Neuronal stem cell (in vitro differentiated cells): ENCODE results near the gene ISG15.

Experiments used
- DNase-seq: peaks from one replicate; pipeline ENCODE4 v3.0.0-alpha.2; 2013; ENCODE audit warnings: low spot score
- H2AFZ ChIP-seq: one replicate; pipeline ENCODE4 v1.6.1; 2013; ENCODE audit warnings: mild to moderate bottlenecking, low read length, inconsistent platforms
- H2AK5ac ChIP-seq: 2 replicates; pipeline ENCODE4 v1.6.1; 2013; ENCODE audit warnings: low read depth, mild to moderate bottlenecking, inconsistent platforms, low read length, moderate library complexity, mixed read lengths
- H2BK120ac ChIP-seq: 2 replicates; pipeline ENCODE4 v1.6.1; 2013; ENCODE audit warnings: low read depth, mild to moderate bottlenecking, inconsistent platforms, low read length, moderate library complexity, mixed read lengths
- H2BK12ac ChIP-seq: one replicate; pipeline ENCODE4 v1.6.1; 2013; ENCODE audit warnings: low read length, inconsistent platforms
- H2BK15ac ChIP-seq: 2 replicates; pipeline ENCODE4 v1.6.1; 2013; ENCODE audit warnings: mild to moderate bottlenecking, low read length, inconsistent platforms, mixed read lengths
- H2BK5ac ChIP-seq: one replicate; pipeline ENCODE4 v1.6.1; 2013; ENCODE audit warnings: inconsistent platforms, mild to moderate bottlenecking, low read length, moderate library complexity
- H3K14ac ChIP-seq: one replicate; pipeline ENCODE4 v1.6.1; 2013; ENCODE audit warnings: low read length, inconsistent platforms
- H3K18ac ChIP-seq: 2 replicates; pipeline ENCODE4 v1.6.1; 2013; ENCODE audit warnings: low read length, inconsistent platforms
- H3K23ac ChIP-seq: 2 replicates; pipeline ENCODE4 v1.6.1; 2013; ENCODE audit warnings: low read depth, mild to moderate bottlenecking, mixed read lengths, low read length, inconsistent platforms; ENCODE audit not compliant: poor library complexity
- H3K27ac ChIP-seq: replicated peaks from 3 replicates; pipeline ENCODE4 v1.5.1; 2013; ENCODE audit warnings: low read length, inconsistent platforms
- H3K27me3 ChIP-seq, 3 experiments: 2 replicates each; pipeline ENCODE4 v1.6.1; 2013; ENCODE audit warnings: low read length in 3 of 3, mild to moderate bottlenecking in 2 of 3, inconsistent platforms in 1 of 3, low read depth in 1 of 3, mixed read lengths in 1 of 3, moderate library complexity in 1 of 3; ENCODE audit not compliant: control insufficient read depth in 3 of 3, insufficient read depth in 3 of 3
- H3K36me3 ChIP-seq, 2 donors: replicated peaks in 1 of 2; 2 replicates each; pipeline ENCODE4 v1.6.1; 2013; ENCODE audit warnings: low read length in 2 of 2; ENCODE audit not compliant: control insufficient read depth in 2 of 2, insufficient read depth in 2 of 2
- H3K4ac ChIP-seq: 2 replicates; pipeline ENCODE4 v1.6.1; 2013; ENCODE audit warnings: inconsistent platforms, mild to moderate bottlenecking, low read length, moderate library complexity
- H3K4me1 ChIP-seq, 2 donors: 1 replicate in 1 of 2; 2 replicates in 1 of 2; pipeline ENCODE4 v1.6.1; 2013; ENCODE audit warnings: low read length in 2 of 2, low read depth in 1 of 2; ENCODE audit not compliant: control insufficient read depth in 2 of 2, insufficient read depth in 1 of 2
- H3K4me2 ChIP-seq: one replicate; pipeline ENCODE4 v1.6.1; 2013; ENCODE audit warnings: mild to moderate bottlenecking, low read length, inconsistent platforms; ENCODE audit not compliant: insufficient read depth, poor library complexity, severe bottlenecking
- H3K4me3 ChIP-seq, 2 donors: 2 replicates each; pipeline ENCODE4 v1.5.1; 2013; ENCODE audit warnings: low read length in 2 of 2, mild to moderate bottlenecking in 2 of 2, inconsistent platforms in 1 of 2, moderate library complexity in 1 of 2
- H3K79me1 ChIP-seq: one replicate; pipeline ENCODE4 v1.6.1; 2013; ENCODE audit warnings: low read depth, mild to moderate bottlenecking, inconsistent platforms, low read length, moderate library complexity
- H3K9ac ChIP-seq: one replicate; pipeline ENCODE4 v1.6.1; 2013; ENCODE audit warnings: mild to moderate bottlenecking, low read depth, low read length, inconsistent platforms; ENCODE audit not compliant: poor library complexity
- H3K9me3 ChIP-seq, 2 donors: replicated peaks in 1 of 2; 2 replicates each; pipeline versions ENCODE3 to v1.6.1; 2013; ENCODE audit warnings: low read length in 2 of 2, mild to moderate bottlenecking in 2 of 2, inconsistent platforms in 1 of 2, low read depth in 1 of 2, mixed read lengths in 1 of 2, moderate library complexity in 1 of 2; ENCODE audit not compliant: control insufficient read depth in 2 of 2, insufficient read depth in 1 of 2
- H4K8ac ChIP-seq: one replicate; pipeline ENCODE4 v1.6.1; 2013; ENCODE audit warnings: low read depth, mild to moderate bottlenecking, inconsistent platforms, low read length, moderate library complexity
- H4K91ac ChIP-seq: one replicate; pipeline ENCODE4 v1.6.1; 2013; ENCODE audit warnings: low read length, low read depth, mild to moderate bottlenecking, inconsistent platforms; ENCODE audit not compliant: poor library complexity
- WGBS, 2 donors: extraction: QIAGEN DNeasy Blood & Tissue Kit; methylation state at CpG; one replicate each; pipeline ENCODE4 v1.1.7; 2013; ENCODE audit warnings: missing lambda C conversion rate in 2 of 2, mixed read lengths in 1 of 2; ENCODE audit not compliant: insufficient read length in 2 of 2, insufficient replicate concordance in 1 of 2; ENCODE audit errors: extremely low coverage in 2 of 2; 5-methylcytosine and 5-hydroxymethylcytosine counted together

The ISG15 gene

DNA sequence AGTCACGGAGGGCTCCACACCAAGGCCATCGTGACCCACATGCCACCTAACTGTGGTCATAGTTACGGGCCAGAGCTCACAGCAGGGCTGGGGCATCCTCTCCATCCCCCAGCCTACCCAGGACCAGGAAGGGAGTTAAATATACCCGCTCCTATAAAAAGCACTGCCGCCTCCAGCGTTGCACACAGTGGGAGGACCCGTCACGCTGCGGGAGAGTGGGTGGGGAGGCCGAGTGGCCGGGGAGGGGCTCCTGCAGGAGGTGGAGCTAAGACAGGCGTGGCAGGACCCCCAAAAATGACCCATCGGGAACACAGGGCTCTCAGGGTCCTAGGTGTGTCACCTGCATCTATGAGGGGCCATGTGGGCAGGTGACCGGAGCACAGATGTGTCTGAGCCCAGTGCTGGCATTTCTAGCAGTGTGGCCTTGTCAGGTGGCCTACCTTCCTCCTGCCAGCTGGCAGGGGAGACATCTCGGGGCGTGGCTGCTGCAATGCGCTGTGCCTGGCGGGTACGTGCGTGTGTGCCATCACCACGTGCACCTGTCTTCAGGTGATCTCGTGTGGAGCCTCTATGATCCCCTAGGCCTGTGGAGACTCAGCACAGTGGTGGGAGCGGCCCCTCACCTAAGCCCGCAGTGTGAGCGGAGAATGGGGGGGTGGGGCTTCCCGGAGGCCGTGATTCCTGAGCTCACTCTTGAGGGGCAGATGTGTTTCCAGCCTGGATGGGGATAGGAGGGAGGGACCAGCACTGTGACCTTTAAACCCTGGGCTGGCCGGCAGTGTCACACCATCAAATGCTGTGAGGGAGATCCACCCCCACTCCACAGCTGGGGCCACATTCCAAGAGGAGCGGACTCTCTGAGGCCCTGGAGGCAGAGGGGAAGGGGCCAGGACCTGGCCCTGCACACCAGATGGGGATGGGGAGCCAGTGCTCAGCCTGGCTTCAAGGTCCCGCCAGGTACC lies 24.4 kb downstream of the ISG15 start:
- no CpG with 5 or more reads among the region's 30 CpGs for WGBS, 2 donors

GRCh38 chr1:1038694-1039093 lies 25.4 kb downstream of the ISG15 start:
- H3K4me1 ChIP-seq = peaks cover 2 to 32% of the 10 kb centered on the region in 2 donors
- H4K8ac ChIP-seq = peak overlapping the region; percentile 43
- no peak overlapping the region for H2BK15ac ChIP-seq
- no peak overlapping the region for H3K9ac ChIP-seq
- no peak overlapping the region for H2AFZ ChIP-seq
- no peak overlapping the region for H3K4me2 ChIP-seq
- H3K36me3 ChIP-seq = peaks cover 37 to 58% of the 10 kb centered on the region in 2 donors
- no peak overlapping the region for H2AK5ac ChIP-seq
- H3K27me3 ChIP-seq = peaks cover 0 to 5% (median 0%) of the 10 kb centered on the region in 3 experiments
- H3K79me1 ChIP-seq = peaks cover 44% of the 10 kb centered on the region
- no peak overlapping the region for H2BK12ac ChIP-seq
- no peak for DNase-seq
- H3K14ac ChIP-seq = peak overlapping the region; percentile 64
- H3K27ac ChIP-seq = no peak overlapping the region
- H3K9me3 ChIP-seq = no peaks in the 10 kb centered on the region
- H3K23ac ChIP-seq = no peak overlapping the region
- no CpG with 5 or more reads among the region's 6 CpGs for WGBS, 2 donors
- no peak overlapping the region for H4K91ac ChIP-seq
- no peak overlapping the region for H2BK120ac ChIP-seq
- no peak overlapping the region for H3K4ac ChIP-seq
- H2BK5ac ChIP-seq = no peak overlapping the region
- no peak overlapping the region for H3K18ac ChIP-seq
- H3K4me3 ChIP-seq = no peak overlapping the region

More for the DNA sequence above, 24.4 kb downstream of the ISG15 start:
- H4K91ac ChIP-seq = no peak overlapping the region
- no peak overlapping the region for H3K4me2 ChIP-seq
- H3K4me3 ChIP-seq = no peak overlapping the region
- H4K8ac ChIP-seq = no peak overlapping the region
- peak overlapping the region; percentile 38 for H3K14ac ChIP-seq
- peak overlapping the region; percentile 77 for H3K9ac ChIP-seq
- no peak for DNase-seq
- no peak overlapping the region for H3K18ac ChIP-seq
- no peak overlapping the region for H3K27ac ChIP-seq
- H2BK120ac ChIP-seq = no peak overlapping the region
- H2BK12ac ChIP-seq = peak overlapping the region; percentile 73
- H3K27me3 ChIP-seq = peaks cover 0 to 5% (median 0%) of the 10 kb centered on the region in 3 experiments
- H2AFZ ChIP-seq = no peak overlapping the region
- peaks cover 33 to 48% of the 10 kb centered on the region in 2 donors for H3K36me3 ChIP-seq
- no peak overlapping the region for H2BK5ac ChIP-seq
- H3K9me3 ChIP-seq = no peaks in the 10 kb centered on the region
- H2AK5ac ChIP-seq = no peak overlapping the region
- H3K79me1 ChIP-seq = peaks cover 37% of the 10 kb centered on the region
- peak overlapping the region; percentile 55 for H3K23ac ChIP-seq
- H3K4ac ChIP-seq = no peak overlapping the region
- H3K4me1 ChIP-seq = peaks cover 4 to 33% of the 10 kb centered on the region in 2 donors
- no peak overlapping the region for H2BK15ac ChIP-seq

GRCh38 chr1:1039145-1039910 lies 26.0 kb downstream of the ISG15 start:
- Histone ChIP-seq H4K91ac (no peak overlapping the region), H3K36me3 (peaks cover 44 to 64% of the 10 kb centered on the region in 2 donors), H3K14ac (no peak overlapping the region), H2BK120ac (no peak overlapping the region), H2BK15ac (no peak overlapping the region), H3K9ac (peak overlapping the region; percentile 44), H3K4me1 (peaks cover 2 to 30% of the 10 kb centered on the region in 2 donors), H2AFZ (no peak overlapping the region), H3K18ac (peak overlapping the region; percentile 97), H3K27ac (no peak overlapping the region), H2BK5ac (no peak overlapping the region), H3K27me3 (peaks cover 0 to 2% (median 0%) of the 10 kb centered on the region in 3 experiments), H2BK12ac (no peak overlapping the region), H3K23ac (no peak overlapping the region), H2AK5ac (no peak overlapping the region), H4K8ac (no peak overlapping the region), H3K4me3 (no peak overlapping the region), H3K4ac (no peak overlapping the region), H3K9me3 (no peaks in the 10 kb centered on the region), H3K4me2 (no peak overlapping the region), H3K79me1 (peaks cover 49% of the 10 kb centered on the region)
- WGBS, 2 donors = no CpG with 5 or more reads among the region's 17 CpGs
- no peak for DNase-seq
